Endothelial cell of hepatic sinusoid (primary cell): ENCODE measurements around the gene MYCBP2.
"Not testable (repeated sequence)": the region's sequence is repeated elsewhere in the genome, so short reads cannot be mapped to it uniquely, and the experiment has no call there.

Source experiments
- in situ Hi-C: cut with HindIII; loops from 2 replicates; pipeline ENCODE4 v1.10.0; 2017; ENCODE audit warnings: low sequenced_read_pairs

MYCBP2 gene

GRCh38 chr13:77222000-77222690 is 104.7 kb downstream of the MYCBP2 start:
- in situ Hi-C loops: no loop called here

GRCh38 chr13:77219401-77219800 is 107.5 kb downstream of the MYCBP2 start:
- in situ Hi-C loops: no loop called here

- in situ Hi-C loops: no loop called here
These were observed 108.6 kb downstream of the MYCBP2 start for GRCh38 chr13:77218274-77218673.

GRCh38 chr13:77215543-77215942 is 111.4 kb downstream of the MYCBP2 start:
- in situ Hi-C loops: no loop called here

- in situ Hi-C loops: no loop called here
These were observed 113.2 kb downstream of the MYCBP2 start for GRCh38 chr13:77213644-77214043.

GRCh38 chr13:77207943-77208342 is 119.0 kb downstream of the MYCBP2 start:
- in situ Hi-C loops: no loop called here

- in situ Hi-C loops: not testable (repeated sequence)
These were observed 127.9 kb downstream of the MYCBP2 start for GRCh38 chr13:77198995-77199394.

GRCh38 chr13:77196052-77196618 is 130.8 kb downstream of the MYCBP2 start:
- in situ Hi-C loops: no loop called here

- in situ Hi-C loops: no loop called here
These were observed 136.4 kb downstream of the MYCBP2 start for GRCh38 chr13:77190349-77190958.

GRCh38 chr13:77185721-77186120 is 141.2 kb downstream of the MYCBP2 start:
- in situ Hi-C loops: no loop called here

- in situ Hi-C loops: no loop called here
These were observed 142.4 kb downstream of the MYCBP2 start for GRCh38 chr13:77184455-77184854.

GRCh38 chr13:77180011-77180410 is 146.9 kb downstream of the MYCBP2 start:
- in situ Hi-C loops: no loop called here

GRCh38 chr13:77177646-77178045 is 149.2 kb downstream of the MYCBP2 start:
- in situ Hi-C loops: no loop called here

GRCh38 chr13:77176350-77176749 is 150.5 kb downstream of the MYCBP2 start:
- in situ Hi-C loops: no loop called here

GRCh38 chr13:77172650-77173049 is 154.2 kb downstream of the MYCBP2 start:
- in situ Hi-C loops: no loop called here

- in situ Hi-C loops: no loop called here
These were observed 155.4 kb downstream of the MYCBP2 start for GRCh38 chr13:77171451-77171850.

- in situ Hi-C loops: no loop called here
These were observed 158.7 kb downstream of the MYCBP2 start for GRCh38 chr13:77168237-77168636.

GRCh38 chr13:77150651-77151050 is 176.2 kb downstream of the MYCBP2 start:
- in situ Hi-C loops: no loop called here

- in situ Hi-C loops: no loop called here
These were observed 183.5 kb downstream of the MYCBP2 start for GRCh38 chr13:77143431-77143830.

GRCh38 chr13:77139306-77139705 is 187.6 kb downstream of the MYCBP2 start:
- in situ Hi-C loops: no loop called here

- in situ Hi-C loops: no loop called here
These were observed 188.1 kb downstream of the MYCBP2 start for GRCh38 chr13:77138813-77139212.

- in situ Hi-C loops: no loop called here
These were observed 189.9 kb downstream of the MYCBP2 start for GRCh38 chr13:77136902-77137420.
